HG02943 (cell line): Measurements from ENCODE around the gene PNLDC1.
A peak's percentile ranks its signal among the peaks of the same experiment; 100 is the strongest.
"Not testable (repeated sequence)": the region's sequence is repeated elsewhere in the genome, so short reads cannot be mapped to it uniquely, and the experiment has no call there.

ENCODE experiments used
- ATAC-seq: cut with Tn5 transposase; IDR thresholded peaks from one replicate; pipeline ENCODE4 v1.9.1; 2021; ENCODE audit warnings: mild to moderate bottlenecking, low read depth, moderate library complexity; ENCODE audit not compliant: unreplicated experiment

Gene PNLDC1

DNA sequence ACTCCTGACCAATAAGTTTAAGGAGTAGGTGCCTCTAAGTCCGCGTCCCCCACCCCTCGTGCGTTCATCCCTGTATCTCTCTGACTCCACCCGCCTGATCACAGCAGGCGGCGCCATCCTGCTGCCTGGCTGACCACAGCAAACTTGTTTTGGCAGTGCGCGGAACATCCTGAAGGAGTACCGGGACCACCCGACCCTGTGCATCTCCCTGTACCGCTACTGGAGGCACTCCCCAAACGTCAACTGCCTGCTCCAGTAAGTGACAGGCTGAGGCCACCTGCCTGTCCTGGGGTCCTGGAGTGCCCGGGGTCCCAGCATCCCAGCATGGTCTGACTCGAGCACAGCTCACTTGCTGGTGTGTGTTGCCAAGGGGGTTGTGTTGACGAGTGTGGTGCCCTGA, 19.0 kb downstream of the PNLDC1 start:
- ATAC-seq: no peak

DNA sequence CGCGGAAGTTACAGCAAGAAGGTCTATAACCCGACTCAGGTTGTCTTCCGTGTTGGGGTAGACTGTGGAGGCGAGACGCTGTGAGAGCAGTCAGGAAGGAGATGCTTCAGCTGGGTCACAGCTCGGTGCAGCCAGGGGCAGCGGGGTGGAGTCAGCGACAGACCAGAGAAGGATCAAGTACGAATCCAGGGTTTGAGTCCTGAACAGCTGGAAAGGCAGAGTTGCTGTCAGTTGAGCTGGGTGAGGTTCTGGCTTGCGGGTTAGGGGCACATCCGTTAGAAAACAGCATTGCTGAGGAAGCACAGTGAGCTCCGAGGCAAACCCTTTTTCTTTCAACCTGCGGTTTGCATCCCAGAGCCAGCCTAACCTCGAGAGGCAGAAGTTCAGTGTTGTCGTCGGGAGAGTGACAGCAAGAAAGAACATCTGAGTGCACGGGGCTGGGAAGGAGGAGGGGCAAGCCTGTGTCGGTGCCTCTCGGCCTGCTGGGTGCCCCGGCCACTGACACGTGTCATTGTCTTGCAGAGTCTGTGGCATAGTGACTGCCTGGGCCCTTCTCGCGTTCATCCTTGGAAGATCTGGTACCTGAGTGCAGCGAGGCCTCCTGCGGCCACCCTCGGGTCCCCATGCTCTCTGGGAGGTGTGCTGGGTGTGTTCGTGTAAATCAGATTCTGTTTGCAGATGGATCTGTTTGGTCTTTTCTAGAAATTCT, 20.0 kb downstream of the PNLDC1 start:
- ATAC-seq: no peak

DNA sequence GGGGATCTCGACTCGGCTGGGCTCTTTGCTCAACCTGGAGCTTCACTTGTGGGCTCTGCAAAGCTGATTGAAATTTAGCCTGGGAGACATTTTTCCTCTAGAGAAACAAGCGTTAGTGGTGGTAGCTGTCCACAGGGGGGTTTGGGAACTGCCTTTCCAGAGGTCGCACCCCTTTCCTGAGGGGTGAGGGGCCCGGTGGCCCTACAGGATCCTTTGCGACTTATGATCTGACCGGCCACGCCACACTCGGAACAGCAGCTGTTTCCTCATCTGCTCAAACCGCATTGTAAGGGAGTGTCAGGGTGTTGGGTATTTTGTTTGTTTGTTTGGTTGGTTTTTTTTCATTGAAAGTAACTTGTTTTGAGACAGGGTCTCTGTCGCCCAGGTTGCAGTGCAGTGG, 21.0 kb downstream of the PNLDC1 start:
- ATAC-seq: no peak

DNA sequence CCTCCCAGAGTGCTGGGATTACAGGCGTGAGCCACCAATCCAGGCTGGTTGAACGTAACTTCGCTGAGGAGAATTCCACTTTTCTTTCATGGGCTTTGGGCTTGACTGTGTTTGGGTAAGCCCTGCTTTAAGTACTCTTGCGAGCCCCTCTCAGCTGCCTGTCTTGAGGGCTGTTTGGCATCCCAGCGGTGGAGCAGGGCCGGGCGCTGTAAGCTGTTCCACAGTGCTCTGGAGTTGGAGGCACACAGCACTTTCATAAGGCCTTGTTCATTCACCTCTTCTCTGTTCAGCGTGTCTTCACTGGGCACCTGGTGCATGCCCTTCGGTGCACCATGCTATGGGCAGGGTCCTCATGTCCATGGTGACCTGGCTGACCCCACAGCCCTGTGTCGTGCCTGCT, 21.6 kb downstream of the PNLDC1 start:
- ATAC-seq: no peak

DNA sequence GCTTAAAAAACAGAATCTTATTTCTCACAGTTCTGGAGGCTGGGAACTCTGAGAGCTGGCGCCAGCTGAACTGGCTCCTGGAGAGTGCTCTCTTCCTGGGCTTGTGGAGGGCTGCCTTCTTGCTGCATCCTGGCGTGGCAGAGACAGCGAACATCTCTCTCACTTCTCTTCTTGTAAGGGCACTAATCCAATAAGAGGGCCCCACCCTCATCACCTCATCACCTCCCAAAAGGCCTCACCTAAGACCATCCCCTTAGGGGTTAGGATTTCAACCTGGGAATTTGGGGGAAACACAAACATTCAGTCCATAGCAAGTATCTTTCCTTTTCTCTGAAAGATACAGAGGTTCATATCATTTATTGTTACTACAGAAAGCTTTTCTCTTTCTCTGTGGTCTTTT, 23.9 kb downstream of the PNLDC1 start:
- ATAC-seq: no peak

DNA sequence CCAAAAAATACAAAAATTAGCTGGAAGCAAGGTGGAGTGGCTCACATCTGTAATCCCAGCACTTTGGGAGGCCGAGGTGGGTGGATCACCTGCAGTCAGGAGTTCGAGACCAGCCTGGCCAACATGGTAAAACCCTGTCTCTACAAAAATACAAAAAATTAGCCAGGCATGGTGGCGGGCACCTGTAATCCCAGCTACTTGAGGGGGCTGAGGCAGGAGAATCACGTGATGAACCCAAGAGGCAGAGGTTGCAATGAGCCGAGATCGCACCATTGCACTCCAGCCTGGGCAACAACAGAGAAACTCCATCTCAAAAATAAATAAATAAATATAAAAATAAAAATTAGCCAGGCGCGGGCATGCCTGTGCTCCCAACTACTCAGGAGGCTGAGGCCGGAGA, 24.6 kb downstream of the PNLDC1 start:
- ATAC-seq: not testable (repeated sequence)

DNA sequence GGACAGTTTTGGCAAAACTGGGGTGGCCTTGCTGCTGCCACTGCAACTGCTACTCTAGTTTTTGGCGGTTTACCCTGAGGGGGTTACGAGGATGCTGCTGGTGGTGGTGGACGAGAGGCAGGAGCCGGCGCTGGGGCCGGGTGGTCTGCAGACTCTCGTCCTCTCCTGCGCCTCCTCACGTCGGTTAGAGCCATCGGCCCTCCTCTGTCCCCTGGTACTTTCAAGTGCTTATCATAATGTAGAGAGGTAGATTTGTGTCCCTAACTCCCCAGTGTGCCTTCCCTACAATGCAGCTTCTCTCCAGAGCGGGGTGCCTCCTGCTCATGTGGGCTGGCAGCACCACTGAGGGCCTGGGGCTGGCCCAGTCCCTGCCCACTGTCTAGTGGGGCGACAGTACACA, 25.9 kb downstream of the PNLDC1 start:
- ATAC-seq: no peak

DNA sequence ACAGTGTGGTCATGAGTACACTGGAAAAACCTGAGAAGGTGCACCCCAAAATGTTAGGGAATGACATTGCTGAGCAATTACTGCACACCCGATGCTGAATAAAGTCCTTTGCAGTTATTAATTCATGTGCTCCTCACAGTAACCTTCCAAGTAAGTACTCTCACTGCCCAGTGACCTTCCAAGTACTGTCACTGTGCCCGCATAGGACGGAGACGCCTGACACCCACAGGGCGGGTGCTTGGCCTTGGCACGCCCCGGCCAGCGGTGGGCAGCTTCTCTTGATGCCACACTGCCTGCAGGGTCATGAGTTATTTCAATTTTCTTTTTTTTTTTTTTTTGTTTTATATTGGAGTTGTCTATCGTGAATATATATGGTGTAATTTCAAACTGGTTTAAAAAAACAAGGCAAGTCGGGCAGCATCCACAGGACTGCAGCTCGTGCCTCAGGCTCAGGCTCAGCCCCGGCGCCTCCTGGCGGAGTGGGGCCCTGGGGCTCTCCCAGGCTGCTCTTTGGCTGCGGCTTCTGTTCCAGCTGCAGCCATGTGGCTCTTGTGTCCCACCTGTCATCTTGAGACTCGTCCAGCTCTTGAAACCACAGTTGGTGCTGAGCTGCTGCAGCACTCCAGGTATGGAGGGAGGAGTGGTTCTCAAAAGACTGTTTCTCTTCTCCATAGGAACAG, 27.0 kb downstream of the PNLDC1 start:
- no peak for ATAC-seq

DNA sequence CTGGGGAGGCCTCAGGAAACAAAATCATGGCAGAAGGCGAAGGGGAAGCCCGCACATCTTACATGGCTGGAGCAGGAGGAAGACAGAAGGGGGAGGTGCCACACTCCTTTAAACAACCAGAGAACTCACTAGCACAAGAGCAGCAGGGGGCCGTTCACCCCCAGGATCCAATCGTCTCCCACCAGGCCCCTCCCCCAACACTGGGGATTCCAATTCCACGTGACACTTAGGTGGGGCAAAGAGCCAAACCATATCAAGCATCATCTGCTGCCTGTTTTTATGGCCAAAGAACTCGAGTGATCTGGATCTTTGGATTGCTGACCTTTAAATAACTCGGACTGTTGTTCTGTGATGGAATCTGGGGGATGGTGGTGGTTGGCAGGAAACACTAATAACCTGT, 28.0 kb downstream of the PNLDC1 start:
- no peak for ATAC-seq

DNA sequence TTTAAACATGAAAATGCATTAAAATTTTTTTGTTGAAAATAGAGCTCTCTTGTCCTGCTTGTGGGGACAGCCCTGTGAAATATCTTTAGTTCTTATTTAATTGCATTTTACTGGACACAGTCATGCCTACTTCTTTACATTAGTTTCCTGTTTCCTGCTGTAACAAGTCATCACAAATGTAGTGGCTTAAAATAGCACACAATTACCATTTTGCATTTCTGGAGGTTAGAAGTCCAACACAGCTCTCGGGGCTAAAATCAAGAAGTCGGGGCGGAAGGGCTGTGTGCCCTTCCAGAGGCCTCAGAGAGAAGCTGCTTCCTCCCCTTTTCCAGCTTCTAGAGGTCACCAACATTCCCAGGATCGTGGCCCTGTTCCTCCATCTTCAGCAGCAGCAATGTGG, 29.4 kb downstream of the PNLDC1 start:
- peak; percentile 55 for ATAC-seq

DNA sequence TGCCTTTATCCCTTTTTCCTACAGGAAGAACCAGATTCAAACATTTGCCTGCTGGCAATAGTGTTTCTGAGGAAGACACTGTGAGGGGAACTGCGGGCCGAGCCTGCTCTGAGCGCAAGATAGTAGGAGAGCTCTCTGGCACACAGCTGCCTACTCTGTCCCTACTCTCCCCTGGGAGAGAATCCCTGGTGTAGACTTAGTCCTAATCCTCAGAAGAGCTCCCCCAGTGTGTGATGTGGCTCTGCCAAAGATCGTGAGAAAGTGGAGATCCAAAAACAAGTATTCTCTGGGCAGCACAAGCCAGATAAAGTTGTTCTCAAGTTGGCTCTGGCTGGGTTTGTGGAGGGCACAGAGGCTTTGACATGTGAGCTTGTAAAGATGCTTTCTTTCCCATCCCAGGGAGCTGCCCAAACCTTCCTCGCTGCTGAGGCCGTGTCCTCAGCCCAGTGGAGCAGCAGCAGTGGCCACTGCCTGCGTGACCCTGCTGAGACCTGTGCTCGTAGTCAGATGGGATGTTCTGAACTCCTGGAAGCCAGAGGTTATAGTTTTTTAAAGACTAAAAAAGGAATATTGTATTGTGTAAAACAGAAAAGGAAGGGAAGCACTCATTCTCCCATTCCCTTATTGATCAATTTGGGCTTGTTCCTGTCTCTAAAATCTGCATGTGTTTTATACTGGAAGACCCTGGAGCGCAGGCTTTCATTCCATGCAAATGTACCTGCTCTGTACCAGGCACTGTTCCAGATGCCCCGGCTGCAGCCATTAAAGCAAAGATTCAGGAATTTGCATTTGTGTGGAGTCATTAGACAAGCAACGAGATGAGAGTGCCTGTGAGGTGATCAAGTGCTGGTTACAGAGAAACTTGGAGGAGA, 30.7 kb downstream of the PNLDC1 start:
- no peak for ATAC-seq

DNA sequence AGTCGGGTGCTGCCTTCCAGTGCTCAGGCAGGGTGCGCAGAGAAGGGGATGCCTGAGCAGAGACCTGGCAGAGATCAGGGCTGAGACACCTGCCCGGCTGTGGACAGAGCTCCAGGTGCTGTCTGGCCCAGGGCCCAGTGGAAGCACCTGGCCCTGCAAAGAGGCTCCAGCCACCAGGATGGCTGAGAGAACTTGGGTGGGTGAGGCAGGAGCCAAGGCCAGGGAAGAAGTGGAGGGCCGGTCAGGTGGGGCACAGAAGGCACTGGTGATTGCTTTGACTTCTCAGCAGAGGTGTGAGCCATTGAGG, 31.2 kb downstream of the PNLDC1 start:
- ATAC-seq: no peak

DNA sequence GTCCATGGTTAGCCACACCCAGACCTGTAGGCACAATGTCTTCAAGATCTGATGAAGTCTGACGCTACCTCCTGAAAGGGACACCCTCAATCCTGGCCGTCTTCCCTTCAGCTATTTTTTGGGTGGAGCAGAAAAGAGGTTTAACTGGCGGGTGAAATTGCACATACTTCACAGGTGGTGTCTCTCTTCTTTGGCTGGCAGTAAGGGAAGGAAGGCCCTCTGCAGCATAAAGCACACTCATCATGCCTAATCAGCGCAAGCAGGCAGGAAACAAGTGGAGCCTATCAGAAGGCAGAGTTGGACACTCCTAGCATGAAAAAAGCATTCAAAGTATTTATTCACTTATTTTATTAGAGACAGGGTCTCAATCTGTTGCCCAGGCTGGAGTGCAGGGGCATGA, 32.9 kb downstream of the PNLDC1 start:
- ATAC-seq: no peak

DNA sequence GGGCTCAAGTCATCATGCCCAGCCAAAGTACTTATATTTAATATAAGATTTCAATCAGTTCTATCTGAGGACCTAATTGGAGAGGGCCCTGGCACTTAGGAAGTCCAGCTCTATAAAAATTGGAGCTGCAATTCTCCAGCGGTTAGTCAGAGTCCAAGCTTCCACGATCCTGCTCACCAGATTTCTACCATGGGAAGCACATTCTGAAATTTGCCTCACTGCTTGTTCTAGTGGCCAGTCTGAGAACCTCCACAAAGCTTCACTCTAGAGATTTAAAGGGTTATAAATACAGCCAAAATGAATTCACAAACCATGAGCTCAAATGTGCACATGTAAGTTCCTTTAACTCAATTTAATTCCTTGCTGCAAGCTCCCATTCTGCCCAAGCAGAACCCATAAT, 33.5 kb downstream of the PNLDC1 start:
- no peak for ATAC-seq

DNA sequence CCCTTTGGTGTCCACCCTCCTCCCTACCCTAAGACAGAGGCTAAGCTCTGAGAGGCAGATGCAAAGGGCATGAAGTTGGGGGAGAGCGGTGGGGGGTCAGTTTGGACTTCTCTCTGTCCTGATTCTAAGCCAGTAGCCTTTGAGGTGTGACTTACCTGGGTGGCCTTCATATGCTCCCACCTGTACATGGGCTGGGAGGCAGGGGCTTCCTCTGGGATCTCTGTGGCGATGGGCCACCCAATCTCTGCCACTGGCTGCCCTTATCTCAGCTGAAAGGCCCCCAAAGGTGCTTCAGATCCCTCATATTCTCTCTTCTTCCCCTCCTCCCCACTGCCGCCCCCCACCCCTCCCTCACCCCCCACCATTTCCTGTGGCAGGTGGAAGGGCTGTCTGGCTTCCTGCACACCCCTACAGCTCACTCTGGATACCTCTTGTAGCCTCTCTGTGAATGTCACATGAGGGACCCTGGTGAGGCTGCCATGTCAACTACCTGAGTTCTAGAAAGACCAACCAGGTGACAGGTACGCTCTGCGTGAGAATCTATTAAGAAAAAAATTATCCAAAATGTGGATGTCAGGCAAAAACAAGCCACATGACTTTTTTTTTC, 34.0 kb downstream of the PNLDC1 start:
- ATAC-seq: no peak

DNA sequence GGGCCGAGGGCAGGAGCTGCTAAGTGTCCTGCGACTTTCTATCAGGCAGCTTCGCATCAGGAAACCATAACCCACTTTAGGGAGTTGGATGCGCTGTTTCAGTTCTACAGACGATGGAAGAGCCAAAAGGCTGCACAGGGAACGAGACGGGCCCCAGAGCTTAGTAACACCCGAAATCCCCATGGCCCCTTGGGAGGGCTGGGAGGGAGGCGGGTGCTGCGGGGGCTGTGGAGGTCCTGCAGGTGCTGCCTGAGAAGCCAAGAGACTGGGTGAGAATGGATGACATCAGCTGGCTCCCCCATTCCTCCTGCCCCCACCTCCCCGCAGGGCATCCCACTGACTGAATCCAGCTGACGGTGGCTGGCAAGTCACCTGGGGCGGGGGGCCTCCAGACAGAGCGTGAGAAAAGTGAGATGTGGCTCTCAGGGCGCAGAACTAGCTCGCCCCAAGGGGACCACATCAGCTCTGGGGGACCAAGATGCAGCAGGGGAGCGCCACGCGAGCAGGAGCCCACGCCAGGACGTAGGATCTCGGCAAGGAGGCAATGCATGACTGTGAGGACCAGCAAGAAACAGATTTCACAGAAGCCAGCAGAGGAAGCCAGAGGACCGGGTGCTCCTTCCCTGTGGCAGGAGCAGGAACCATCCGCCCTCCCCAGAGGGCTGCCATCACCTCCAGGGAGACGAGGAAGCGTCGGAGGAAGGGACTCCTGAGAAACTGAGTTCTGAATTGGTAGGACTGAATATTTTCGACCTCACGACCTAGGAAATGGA, 36.8 kb downstream of the PNLDC1 start:
- no peak for ATAC-seq

DNA sequence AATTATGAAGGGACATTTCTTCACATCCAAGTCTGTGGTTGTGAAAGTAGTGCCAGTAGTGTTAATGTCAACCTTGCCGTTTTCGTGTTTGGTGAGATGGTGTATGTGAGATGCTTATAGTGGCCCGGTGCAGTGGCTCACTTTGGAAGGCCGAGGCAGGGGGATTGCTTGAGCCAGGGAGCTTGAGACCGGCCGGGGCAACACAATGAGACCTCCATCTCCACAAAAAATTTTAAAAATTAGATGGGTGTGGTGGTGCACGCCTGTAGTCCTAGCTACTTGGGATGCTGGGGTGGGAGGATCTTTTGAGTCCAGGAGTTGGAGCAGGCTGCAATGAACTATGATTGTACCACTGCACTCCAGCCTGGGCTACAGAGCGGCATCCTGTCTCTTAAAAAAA, 37.4 kb downstream of the PNLDC1 start:
- no peak for ATAC-seq

DNA sequence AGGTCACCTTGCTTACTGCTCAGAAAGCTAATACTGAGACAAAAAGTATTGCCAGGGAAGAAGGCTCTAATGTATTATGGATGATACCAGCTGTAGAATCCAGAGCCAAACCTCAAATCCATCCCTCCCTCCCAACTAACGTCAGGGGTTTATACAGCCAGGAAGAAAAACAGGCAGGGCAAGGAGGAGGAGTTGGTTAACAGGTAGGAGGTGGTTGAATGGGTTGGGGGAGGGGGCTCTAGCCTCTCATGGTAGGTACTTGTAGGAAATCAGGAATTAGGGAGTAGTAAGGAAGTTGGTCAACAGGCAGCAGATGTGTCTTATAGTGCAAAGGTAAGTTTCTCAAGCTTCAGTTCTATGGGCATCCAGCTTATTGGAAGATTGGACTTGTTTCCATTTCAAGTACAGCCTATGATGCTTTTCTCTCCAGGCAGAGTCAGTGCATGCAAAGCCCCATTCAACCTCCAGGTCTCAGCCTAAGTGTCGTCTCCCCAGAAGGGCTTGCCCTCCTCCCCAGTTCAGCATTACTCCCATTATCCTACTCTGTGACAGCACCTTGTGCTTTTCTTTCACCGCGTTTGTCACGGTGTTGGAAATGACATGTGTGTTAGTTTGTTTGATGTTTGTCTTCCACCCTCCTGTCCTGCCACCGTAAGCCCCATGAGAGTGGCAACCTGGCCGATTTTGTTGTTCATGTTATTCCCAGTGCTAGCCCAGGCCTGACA, 38.1 kb downstream of the PNLDC1 start:
- no peak for ATAC-seq

DNA sequence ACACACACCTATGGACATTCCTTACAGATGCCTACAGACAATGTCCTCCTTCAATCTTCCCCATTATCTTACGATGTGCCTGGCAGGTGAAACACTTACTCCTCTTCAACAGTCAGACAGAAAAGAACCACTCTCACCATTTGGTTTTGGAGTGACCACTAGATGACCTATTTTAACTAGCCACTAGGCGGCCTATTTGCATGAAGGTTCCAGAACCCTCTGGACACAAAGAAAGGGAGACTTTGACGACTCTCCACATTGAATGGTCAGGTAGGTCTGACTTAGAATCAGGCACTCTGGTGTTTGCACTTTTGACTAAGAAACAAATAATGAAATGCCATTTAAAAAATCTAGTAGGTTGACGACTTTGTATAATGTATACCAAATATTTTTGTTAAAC, 42.0 kb downstream of the PNLDC1 start:
- no peak for ATAC-seq
